Stimulated activated CD4-positive, alpha-beta T cell treated with anti-CD3 and anti-CD28 coated beads, Interleukin-1b, Interleukin-23, amount 100 ng/mL, for 1 hour (primary cell): ENCODE data around the gene OSCAR.

Source experiments
- DNase-seq, 2 donors: peaks; one replicate each; pipeline ENCODE4 v3.0.0-alpha.2; 2020; ENCODE audit warnings: low read depth in 2 of 2

Gene OSCAR, protein sequence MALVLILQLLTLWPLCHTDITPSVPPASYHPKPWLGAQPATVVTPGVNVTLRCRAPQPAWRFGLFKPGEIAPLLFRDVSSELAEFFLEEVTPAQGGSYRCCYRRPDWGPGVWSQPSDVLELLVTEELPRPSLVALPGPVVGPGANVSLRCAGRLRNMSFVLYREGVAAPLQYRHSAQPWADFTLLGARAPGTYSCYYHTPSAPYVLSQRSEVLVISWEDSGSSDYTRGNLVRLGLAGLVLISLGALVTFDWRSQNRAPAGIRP

DNA sequence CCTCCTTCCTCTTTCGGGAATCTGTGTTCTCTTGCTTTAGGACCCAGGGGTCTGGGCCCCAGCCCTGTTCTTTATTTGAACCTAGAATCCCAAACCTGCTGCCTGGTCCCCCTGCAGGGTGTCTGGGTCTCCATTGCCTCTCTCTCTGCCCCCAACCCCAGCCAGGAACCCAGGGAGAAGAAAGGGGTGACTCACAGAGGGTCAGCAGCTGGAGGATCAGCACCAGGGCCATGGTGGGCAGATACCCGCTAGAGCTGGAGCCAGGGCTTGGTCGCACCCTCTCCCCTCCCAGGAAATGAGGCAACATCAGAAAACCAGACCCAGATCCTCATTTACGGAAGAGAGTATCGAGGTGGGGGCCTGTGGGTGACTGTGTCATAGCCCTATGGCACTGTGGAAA lies at the start of gene OSCAR:
Gene OSCAR, minus strand, starts transcription at position 243 of the 400 bp plus-strand sequence. Its CDS starts 11 bp downstream, at position 232.
- no peak for DNase-seq

DNA sequence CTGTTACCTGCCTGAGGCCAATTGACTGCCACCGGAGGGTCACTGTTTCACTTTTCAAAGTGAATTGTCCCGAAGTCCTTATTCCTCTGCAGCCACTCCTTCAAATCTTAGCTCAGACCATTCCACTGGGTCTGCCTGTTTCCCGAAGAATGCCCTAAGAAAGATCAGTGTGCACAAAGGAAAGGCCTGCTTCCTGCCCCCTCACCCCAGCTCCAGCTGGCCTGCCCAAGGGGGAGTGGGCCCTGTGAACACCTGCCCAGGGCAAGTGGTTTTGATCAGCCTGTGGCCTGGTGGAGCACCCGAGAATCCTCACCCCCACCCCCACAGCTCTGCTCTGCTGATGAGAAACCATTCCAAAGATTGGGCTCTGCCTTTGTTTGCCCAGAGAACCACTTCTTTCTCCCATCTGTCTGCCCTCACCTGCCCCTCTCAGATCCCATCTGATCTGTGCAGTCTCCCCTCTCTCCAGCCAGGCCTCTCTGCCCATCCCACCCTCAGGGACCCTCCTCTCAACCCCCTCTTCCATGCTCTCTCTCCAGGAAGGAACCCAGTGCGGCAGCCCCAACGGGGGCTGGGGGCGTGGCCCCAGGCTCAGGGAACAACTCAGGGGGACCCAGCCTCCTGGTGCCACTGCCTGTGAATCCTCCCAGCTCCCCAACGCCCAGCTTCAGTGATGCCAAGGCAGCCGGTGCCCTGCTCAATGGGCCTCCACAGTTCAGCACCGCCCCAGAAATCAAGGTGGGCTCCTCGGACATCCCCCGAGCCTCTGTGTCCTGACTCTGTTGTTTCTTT lies 48.6 kb upstream of the OSCAR start:
- no peak for DNase-seq

DNA sequence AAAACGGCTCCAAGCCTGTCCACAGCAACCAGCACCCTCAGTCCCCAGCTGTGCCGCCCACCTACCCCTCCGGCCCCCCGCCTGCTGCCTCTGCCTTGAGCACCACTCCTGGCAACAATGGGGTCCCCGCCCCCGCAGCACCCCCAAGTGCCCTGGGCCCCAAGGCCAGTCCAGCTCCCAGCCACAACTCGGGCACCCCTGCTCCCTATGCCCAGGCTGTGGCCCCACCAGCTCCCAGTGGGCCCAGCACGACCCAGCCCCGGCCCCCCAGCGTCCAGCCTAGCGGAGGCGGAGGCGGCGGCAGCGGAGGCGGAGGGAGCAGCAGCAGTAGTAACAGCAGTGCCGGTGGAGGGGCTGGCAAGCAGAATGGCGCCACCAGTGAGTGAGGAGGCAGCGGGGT lies 47.6 kb upstream of the OSCAR start:
- DNase-seq, result no peak

DNA sequence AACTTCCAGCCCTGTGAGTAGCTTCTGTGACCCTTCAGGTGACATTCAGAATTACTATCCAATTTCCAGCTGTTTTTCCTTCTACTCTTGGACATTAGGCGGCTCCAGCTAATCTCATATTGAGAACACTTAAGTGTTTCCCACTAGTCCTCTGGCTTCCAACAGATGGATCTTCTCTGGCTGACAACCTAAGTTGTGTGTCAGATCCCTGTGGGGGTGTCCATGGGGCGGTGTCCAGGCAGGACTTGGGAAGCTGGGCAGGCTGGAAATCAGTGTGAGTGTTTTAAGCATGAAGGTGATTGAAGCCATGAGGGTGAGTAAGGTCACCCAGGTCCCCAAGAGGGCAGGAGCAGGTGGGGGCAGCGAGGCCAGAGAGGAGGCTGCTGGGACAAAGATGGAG lies 47.1 kb upstream of the OSCAR start:
- no peak for DNase-seq

DNA sequence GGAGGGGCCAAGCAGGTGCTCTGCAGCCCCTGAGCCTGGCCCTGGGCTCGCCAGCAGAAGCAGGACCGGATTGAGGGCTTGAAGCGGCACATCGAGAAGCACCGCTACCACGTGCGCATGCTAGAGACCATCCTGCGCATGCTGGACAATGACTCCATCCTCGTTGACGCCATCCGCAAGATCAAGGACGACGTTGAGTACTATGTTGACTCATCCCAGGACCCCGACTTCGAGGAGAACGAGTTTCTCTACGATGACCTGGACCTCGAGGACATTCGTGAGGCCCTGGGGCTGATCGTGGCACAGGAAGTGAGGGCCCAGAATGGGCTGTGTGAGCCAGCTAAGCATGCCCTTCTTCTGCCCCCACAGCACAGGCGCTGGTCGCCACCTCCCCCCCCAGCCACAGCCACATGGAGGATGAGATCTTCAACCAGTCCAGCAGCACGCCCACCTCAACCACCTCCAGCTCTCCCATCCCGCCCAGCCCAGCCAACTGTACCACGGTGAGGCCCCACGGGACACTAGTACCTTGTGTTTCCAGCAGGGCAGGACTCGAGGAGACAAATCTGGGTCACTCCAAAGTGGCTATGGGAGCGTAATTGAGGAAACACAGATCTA lies 45.0 kb upstream of the OSCAR start:
- no peak for DNase-seq

DNA sequence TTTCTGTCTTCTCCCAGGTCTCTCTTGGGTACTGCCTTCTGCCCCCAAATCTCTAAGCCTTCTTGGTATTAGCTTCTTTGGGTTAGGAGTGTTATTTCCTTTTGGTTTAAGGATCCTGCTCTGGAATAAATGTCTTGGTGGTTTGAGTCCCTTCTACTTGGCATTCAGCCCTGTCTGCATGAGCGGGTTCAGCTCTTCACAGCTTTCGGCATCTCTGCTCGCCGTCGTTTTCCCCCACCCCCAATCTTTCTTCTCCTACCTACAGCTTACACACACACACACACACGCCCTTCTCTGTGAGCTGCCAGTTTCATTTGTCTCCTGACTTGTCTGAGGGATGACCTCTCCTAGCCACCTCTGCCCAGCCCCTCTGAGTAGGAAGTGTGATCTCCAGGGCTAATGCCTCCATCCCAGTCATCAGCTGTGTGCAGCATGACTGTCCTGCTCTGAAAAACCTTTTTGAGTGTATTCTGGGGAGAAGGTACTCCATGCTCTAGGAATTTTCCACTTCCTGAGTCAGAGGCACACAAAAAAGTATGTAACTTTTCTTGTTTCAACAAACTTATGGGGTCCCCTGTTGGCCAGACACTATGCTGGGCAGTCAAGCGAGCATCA lies 41.7 kb upstream of the OSCAR start:
- DNase-seq, result no peak

DNA sequence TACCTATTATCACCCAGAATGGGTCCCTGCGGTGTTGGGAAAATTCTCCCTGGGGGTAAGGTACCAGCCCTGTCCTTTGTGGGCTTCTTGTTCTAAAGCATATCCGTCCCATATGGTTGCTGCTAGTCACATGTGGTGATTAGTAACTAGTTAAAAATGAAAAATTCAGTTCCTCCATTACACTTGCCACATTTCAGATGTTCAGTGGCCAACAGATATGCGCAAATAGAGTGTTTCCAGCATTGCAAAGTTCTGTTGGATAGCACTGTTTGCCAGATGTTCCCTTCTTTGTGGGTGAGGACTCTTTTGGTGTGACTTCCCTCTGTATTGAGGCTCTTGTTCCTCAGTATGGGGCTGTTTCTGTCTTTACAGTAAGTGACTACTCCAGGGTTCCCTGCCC lies 40.8 kb upstream of the OSCAR start:
- DNase-seq, result no peak

DNA sequence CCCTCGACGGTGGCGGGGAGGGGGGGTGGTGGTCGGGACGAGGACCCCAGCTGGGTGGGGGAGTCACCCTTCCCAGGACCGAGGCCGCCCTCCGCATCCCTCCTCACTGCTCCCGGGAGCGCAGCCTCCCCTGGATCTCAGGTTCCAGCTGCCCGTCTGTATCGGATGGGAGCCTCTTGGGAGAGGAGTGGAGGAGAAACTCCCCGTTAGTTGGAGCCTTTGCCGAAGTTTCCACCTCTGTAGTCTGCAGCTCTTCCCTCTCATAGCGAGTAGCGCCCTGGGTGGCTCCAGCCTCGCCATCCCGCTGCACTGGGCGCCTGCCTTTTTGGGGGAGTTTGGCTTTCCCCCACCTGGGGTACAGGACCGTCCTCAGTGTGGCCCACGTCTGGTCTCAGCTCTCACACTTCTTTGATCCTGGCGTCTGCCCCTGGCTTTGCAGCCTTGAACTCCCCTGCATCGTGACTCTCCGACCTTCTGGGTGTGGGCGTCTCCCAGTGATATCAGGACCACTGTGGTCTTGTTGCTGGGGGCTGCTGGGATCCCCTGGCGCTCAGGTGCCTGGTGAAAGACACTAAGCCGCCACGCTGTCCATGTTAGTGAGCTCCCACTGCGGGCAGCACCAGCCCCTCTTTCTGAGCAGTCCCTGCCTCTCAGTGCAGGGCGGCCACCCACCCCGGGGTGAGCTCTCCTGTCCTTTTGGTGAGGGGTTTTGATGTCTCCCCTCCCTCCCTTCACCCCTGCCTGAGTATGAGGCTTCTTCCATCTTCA lies 38.1 kb upstream of the OSCAR start:
- no peak for DNase-seq

DNA sequence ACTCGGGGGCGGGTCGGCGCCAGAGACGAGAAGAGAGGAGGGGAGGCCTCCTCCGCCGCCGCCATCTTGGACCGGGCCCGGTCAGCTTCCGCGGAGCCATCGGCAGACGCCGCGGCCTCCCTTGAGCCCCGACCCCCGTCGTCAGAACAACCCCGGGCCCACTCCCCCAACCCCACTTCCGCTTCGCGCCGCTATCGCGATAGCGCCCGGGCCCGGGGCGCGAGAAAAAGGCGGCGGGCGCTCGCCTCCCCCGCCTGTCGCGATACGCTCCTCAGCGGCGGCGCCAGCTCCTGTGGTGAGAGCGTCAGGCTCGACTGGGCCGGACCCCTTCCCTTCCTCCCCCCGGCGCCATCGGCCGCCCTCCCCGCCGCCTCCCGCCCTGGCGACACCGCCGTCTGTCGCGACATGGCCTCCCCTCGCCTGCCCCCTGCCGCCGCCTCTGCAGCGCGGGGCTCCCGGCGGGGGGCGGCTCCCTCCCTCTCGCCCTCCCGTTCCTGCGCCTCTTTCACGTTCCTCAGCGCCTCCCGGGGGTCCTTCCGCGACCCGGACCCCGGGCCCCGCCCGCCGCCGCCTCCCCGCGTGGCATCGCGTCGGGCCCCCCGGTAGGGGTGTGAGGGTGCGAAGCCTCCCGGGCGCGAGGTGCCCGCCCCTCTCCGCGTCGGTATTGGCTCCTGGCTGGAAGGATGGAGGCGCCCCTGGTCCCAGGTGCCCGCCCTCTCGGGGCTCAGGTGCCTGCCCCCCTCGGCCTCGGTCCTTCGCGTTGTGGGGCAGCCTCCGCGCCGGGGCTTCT lies 37.3 kb upstream of the OSCAR start, which contains the start of gene CNOT3:
Gene CNOT3, plus strand, starts transcription at position 64 of the 790 bp plus-strand sequence. CDS start 5,217 bp downstream, outside the sequence.
- DNase-seq, result no peak

DNA sequence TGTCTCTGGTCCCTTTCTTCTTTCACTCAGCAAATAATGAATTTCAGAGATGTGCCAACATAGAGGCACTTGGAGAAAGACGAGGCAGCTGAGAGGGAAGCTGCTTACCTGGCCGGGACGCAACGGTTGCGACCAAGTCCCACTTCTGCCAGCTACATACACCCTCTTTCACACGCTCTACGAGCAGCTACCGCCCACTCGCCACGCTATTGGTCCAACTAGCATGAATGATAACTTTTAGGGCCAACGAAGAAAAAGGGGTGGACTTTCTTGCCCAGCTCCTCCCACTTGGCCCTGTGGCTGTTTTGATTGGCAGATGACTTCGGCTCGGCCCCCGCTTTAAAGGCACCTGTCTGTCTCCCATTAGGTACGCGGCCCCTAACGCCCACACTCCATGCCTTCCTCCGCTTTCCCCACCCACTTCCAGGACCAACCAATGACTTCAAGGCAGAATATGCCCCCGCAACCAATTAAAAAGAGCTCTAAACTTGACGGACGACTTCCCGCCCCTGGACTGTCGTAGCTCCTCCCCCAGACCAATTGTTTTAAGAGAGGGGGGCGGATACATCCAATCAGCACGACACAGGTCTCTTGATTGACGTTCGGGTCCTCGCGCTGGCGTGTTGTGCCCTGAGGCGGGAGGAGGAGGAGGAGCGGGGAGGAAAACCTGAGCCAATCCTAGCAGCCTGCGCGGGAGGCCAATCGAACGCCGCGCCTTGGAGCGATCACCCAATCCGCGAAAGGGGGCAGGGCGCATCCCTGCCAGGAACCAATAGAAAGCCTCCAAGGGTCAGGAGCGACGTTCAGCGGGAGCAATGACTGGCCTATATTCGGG lies 36.5 kb upstream of the OSCAR start:
- peak; percentile 90 to 99 for DNase-seq

DNA sequence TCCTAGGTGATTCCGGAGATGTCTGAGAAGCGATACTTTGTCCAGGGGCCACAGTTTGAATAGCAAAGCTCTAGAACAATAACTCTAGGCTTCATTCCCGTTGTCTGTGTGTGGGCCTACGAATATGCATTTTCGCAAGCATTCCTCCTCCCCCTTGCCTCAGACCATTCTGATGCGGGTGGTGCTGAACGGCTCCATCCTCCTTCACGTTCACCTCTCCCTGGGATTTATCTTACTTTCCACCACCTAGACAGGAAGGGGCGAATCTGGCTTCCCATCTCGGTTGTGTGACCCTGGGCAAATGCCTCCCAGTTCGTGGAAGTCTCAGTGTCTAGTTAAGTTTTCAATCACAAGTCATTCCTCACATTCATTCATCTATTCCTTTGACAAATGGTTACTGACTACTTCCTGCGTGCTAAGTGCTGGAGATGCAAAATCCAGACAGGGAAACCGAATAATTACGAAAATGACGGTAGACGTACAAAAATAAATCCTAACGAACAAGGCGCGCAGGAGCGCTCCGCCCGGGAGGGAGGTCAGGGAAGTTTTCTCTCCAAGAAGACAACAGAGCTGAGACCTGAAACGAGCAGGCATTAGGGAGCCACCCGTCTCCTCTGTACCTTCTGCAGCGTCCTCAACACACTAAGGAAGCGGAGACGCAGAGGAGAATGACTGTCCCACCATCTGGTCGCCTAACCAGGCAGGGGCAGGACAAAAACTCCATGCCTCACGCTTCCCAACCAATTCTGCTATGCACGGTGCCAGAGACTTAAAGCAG lies 35.7 kb upstream of the OSCAR start:
- DNase-seq, result no peak

DNA sequence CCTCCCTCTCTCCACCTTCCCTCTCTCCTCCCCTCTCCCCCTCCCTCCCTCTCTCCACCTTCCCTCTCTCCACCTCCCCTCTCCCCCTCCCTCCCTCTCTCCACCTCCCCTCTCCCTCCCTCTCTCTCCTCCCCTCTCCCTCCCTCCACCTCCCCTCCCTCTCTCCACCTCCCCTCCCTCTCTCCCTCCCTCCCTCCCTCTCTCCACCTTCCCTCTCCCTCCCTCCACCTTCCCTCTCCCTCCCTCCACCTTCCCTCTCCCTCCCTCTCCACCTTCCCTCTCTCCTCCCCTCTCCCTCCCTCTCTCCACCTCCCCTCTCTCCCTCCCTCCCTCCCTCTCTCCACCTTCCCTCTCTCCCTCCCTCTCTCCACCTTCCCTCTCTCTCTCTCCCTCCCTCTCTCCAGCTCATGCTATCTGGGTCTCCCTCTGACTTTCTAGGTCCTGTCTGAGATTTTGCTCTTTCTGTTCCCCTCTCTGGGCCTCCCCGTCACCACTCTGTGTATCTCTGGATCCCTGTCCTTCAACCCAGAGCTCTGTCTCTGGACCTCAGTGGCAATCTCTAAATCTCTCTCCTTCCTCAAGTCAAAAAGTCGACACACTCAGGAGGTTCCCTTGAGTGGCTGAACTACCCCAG lies 33.5 kb upstream of the OSCAR start:
- no peak for DNase-seq

DNA sequence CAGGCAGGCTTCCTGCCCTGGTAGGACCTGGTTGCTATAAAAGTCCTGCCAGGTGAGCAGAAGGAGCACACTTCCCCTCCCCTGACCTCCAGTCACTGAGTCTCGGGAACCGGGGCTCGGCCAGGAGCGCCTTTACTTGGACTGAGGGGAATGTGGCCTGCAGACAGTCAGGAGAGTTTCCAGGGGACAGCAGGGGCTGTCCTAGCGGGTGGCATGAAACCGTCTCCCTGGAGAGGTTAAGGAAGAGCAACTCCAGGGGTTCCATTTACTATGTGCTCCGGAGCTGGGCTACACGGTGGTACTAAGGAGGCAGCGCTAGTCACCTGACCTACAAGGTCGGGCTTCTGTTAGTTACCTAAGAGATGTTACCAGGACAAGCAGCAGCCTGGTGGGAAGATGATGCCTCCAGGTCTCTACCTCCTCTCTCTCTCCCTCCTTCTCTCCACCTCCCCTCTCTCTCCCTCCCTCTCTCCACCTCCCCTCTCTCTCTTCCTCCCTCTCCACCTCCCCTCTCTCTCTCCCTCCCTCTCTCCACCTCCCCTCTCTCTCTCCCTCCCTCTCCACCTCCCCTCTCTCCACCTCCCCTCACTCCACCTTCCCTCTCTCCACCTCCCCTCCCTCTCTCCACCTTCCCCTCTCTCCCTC lies 32.8 kb upstream of the OSCAR start:
- DNase-seq, result no peak

DNA sequence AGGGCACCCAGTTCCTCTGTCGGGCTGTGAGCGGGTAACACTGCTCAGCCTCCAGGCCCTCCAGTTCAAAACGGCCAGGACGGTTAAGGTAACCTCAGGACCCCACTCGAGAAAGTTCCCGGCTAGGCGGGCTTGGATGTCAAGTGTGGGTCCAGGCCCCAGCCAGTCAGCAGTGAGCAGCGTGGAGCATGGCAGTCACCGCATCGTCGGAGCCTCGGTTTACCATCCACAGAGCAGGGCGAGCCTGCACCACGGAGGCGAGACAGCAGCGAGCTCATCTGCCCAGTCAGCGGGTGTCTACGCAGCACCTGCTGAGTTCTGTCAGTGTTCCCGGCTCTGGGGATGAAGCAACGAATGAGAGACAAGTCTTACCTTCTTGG lies 29.0 kb upstream of the OSCAR start:
- DNase-seq, result no peak

DNA sequence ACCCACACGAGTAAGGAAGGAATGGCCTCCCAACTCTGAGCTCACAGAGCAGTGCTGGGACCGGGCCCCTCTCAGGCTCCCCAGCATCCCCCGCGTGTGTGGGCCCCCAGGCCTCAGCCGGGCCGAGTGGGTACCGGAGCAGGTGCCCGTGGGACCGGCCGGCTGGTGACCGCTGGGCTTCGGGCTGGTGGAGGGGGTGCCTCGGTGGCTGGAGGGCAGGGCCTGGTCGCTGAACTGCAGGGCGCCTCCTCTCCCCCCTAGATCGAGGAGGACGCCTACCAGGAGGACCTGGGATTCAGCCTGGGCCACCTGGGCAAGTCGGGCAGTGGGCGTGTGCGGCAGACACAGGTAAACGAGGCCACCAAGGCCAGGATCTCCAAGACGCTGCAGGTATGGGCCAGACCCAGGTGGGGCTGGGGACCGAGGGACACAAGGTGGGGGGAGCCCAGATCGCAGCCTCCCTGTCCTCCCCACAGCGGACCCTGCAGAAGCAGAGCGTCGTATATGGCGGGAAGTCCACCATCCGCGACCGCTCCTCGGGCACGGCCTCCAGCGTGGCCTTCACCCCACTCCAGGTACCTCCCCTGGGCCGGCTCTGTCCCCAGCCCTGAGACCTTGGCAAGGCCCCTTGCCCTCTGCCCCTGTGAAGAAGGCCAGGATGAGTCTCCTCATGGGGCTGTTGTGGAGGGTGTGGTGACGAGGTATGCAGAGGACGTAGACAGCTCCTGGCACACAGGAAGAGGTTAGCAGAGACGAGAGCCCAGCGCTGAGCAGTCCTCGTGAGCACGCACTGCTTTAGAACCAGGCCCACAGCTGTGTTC lies 28.4 kb upstream of the OSCAR start:
- DNase-seq, result no peak

DNA sequence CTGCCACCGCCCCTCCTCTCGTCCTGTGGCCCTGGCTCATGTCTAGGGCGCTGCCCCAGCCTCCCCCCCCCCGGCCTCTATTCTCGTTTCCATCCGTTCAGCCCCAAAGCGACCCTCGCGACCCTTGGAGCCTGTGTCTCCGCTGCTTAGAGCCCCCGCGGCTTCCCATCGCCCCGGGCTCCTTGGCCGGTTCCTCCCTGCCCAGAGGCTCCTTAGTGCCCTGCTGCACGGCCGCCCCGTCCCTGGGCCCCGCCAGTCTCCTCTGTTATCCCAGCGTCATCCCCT lies 27.8 kb upstream of the OSCAR start:
- DNase-seq, result no peak

DNA sequence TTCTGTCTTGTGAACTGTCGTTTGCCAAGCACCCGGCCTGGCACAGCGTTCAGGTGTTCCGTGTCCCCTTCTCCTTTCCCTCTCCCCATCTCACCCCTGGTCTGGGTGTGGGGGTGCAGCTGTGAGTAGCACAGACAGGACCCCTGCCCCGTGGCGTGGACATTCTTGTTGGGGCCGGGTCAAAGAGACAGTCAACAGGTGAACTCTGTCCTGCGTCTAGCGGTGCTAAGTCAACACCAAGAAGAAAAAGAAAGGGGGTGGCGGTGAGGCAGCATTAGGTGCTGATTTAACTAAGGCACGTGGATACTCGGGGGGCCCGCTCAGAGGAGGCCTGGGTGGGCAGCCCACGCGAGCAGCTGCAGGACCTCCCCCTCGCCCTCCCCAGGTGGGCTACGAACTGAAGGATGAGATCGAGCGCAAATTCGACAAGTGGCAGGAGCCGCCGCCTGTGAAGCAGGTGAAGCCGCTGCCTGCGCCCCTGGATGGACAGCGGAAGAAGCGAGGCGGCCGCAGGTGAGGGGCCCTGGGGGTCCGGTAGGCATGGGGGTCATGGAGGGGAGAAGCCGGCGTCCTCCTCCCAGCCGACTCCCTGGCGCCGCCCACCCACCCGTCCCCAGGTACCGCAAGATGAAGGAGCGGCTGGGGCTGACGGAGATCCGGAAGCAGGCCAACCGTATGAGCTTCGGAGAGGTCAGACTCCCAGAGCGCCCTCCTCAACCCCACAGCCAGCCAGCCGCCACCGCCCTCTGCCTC lies 27.3 kb upstream of the OSCAR start:
- no peak for DNase-seq
